Measurements from ENCODE around the gene TMEM203. TPM values are rescaled to one million over a fixed set of nuclear protein-coding genes. Genes with fewer than 3 reads are reported as not detected.

The TMEM203 gene
- total and polyA plus RNA-seq, 2 of the 13 experiments (the other 11 are each of a cell fraction or from before 2014, with no cell fraction given), result 23.4 to 36.7 TPM

DNA sequence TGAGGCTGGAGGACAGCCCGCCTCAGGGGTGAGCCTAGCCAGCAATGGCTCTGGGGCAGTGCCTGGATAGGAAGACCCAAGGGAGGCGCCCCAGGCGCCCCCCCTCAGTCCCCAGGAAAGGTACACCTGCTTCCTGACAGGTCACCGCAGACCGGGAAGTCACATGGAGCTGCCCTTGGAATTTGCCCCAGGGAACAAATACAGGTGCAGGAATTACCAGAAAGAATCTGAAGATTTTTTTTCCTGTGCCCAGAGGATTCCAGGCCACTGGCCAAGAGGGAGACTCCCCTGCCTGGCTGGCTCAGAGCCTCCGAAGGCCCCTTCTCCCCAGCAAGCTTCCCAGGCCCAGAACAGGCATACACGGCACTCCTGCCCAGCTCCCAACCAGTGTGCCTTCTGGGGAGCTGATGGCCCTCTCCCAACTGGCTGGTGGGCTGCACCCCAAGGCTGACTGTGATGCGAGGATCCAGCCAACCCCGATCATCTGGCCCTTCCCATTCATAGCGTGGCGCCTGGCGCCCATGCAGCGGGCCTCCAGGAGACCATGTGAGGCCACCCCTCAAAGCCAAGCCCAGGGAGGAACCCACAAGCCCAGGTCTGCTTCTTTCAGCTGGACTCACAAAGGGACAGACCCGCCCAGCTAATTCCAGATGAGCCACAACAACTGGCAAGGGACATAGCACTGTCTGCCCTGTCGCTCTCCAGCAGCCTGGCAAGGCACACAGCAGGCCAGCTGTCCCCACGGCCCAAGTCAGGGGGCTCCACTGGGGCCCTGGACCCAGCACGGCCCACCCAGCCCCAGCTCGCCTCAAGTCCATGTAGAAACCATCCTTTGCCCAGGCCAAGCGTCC, 7.2 kb downstream of the TMEM203 start (continued):
- no peak for TF ChIP-seq ZBTB40 (IDR thresholded peaks at IDR 0.05)
- TF ChIP-seq ZBTB40 (CRISPR knock-in tag; IDR thresholded peaks at IDR 0.05), result no peak; the same call in 1 of the 2 replicates
- no peak for TF ChIP-seq POLR2AphosphoS2 (IDR thresholded peaks at IDR 0.05; ENCODE audit: low read depth, low read length)
- TF ChIP-seq FOXK2 (IDR thresholded peaks at IDR 0.05), result no peak
- TF ChIP-seq ZNF773 (CRISPR knock-in tag; IDR thresholded peaks at IDR 0.05; ENCODE audit: borderline replicate concordance), result no peak
- TF ChIP-seq, protein P1, sequence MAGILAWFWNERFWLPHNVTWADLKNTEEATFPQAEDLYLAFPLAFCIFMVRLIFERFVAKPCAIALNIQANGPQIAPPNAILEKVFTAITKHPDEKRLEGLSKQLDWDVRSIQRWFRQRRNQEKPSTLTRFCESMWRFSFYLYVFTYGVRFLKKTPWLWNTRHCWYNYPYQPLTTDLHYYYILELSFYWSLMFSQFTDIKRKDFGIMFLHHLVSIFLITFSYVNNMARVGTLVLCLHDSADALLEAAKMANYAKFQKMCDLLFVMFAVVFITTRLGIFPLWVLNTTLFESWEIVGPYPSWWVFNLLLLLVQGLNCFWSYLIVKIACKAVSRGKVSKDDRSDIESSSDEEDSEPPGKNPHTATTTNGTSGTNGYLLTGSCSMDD (CRISPR knock-in tag; IDR thresholded peaks at IDR 0.05), result no peak
- TF ChIP-seq ZNF234 (CRISPR knock-in tag; conservative IDR thresholded peaks at IDR 0.05), result no peak
- TF ChIP-seq XRCC5 (optimal IDR thresholded peaks at IDR 0.05; ENCODE audit: low read length), result no peak
- TF ChIP-seq, protein P2, sequence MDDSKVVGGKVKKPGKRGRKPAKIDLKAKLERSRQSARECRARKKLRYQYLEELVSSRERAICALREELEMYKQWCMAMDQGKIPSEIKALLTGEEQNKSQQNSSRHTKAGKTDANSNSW (CRISPR knock-in tag; IDR thresholded peaks at IDR 0.05; ENCODE audit: borderline replicate concordance), result no peak
- TF ChIP-seq AGO2 (optimal IDR thresholded peaks at IDR 0.05; ENCODE audit: low read depth, low read length), result peak; percentile 80
- TF ChIP-seq, protein P3, sequence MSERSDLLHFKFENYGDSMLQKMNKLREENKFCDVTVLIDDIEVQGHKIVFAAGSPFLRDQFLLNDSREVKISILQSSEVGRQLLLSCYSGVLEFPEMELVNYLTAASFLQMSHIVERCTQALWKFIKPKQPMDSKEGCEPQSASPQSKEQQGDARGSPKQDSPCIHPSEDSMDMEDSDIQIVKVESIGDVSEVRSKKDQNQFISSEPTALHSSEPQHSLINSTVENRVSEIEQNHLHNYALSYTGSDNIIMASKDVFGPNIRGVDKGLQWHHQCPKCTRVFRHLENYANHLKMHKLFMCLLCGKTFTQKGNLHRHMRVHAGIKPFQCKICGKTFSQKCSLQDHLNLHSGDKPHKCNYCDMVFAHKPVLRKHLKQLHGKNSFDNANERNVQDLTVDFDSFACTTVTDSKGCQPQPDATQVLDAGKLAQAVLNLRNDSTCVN (CRISPR knock-in tag; IDR thresholded peaks at IDR 0.05; ENCODE audit: borderline replicate concordance), result no peak
- TF ChIP-seq REXO4 (CRISPR knock-in tag; IDR thresholded peaks at IDR 0.05; ENCODE audit: borderline replicate concordance), result no peak
- no peak for TF ChIP-seq RBAK (CRISPR knock-in tag; IDR thresholded peaks at IDR 0.05)
- TF ChIP-seq, protein P4, sequence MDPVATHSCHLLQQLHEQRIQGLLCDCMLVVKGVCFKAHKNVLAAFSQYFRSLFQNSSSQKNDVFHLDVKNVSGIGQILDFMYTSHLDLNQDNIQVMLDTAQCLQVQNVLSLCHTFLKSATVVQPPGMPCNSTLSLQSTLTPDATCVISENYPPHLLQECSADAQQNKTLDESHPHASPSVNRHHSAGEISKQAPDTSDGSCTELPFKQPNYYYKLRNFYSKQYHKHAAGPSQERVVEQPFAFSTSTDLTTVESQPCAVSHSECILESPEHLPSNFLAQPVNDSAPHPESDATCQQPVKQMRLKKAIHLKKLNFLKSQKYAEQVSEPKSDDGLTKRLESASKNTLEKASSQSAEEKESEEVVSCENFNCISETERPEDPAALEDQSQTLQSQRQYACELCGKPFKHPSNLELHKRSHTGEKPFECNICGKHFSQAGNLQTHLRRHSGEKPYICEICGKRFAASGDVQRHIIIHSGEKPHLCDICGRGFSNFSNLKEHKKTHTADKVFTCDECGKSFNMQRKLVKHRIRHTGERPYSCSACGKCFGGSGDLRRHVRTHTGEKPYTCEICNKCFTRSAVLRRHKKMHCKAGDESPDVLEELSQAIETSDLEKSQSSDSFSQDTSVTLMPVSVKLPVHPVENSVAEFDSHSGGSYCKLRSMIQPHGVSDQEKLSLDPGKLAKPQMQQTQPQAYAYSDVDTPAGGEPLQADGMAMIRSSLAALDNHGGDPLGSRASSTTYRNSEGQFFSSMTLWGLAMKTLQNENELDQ (CRISPR knock-in tag; IDR thresholded peaks at IDR 0.05; ENCODE audit: borderline replicate concordance), result no peak
- TF ChIP-seq TMF1 (CRISPR knock-in tag; IDR thresholded peaks at IDR 0.05; ENCODE audit: low read depth), result no peak
